ENCODE data around the gene FANCL. TPM values are rescaled to one million over a fixed set of nuclear protein-coding genes. Genes with fewer than 3 reads are reported as not detected.

FANCL gene
- total and polyA plus RNA-seq, 9 of the 15 experiments (the other 6 are each of a cell fraction or from before 2014, with no cell fraction given) = 36.7 to 120 (median 58.5) TPM

DNA sequence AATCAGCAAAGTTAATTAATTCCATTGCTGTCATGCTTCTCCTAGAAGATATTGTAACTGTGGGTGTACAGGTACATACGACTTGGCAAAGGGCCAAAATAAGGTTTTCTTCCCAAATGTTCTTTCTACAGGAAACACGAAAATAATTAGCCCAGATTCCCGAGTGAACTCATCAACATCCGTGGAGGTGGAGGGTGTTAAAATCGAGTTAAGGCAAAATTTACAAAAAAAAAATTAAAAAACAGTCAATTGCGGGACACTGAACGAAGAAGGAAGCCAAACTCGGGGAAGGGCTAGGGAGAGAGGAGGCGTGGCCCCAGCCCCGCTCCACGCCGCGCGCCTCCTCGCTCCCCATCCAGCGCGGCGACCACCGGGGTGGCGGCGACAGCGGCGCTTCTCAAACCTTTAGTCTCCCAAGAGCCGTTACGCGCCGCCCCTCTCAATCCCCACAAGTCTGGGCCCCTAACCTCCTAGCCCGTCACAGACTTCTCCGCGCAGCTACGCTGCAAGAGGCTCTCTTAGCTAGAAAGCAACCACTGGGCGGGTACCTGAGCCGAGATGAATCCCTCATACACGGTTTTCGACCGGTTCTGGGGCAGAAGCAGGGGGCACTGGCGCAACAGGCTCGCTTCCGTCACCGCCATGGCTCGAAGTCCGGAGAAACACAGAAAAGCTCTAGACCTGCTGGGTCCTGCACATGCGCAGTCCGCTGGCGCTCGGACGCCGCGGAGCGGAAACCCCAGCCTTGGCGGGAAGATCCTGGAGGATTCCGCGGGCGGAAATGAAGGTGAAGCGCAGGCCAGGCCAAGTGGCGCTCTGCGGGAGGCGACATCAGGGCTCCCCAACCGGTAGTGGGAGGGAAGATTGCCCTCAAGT lies at the start of gene FANCL (continued):
- TF ChIP-seq ARID4B (CRISPR knock-in tag; IDR thresholded peaks at IDR 0.05) = no peak
- peak; percentile 98 for TF ChIP-seq PHF8 (IDR thresholded peaks at IDR 0.05; ENCODE audit: borderline replicate concordance, low read length)
- TF ChIP-seq CBX2 (IDR thresholded peaks at IDR 0.05; ENCODE audit: insufficient read depth, low read length, poor library complexity, severe bottlenecking) = no peak
- TF ChIP-seq TCF3 (CRISPR knock-in tag; IDR thresholded peaks at IDR 0.05) = no peak
- no peak for TF ChIP-seq ZFPM2 (CRISPR knock-in tag; IDR thresholded peaks at IDR 0.05)
- TF ChIP-seq RAD51 (IDR thresholded peaks at IDR 0.05; ENCODE audit: borderline replicate concordance, low read depth) = no peak
- no peak for TF ChIP-seq ZBED1 (IDR thresholded peaks at IDR 0.05)
- TF ChIP-seq, protein P1, sequence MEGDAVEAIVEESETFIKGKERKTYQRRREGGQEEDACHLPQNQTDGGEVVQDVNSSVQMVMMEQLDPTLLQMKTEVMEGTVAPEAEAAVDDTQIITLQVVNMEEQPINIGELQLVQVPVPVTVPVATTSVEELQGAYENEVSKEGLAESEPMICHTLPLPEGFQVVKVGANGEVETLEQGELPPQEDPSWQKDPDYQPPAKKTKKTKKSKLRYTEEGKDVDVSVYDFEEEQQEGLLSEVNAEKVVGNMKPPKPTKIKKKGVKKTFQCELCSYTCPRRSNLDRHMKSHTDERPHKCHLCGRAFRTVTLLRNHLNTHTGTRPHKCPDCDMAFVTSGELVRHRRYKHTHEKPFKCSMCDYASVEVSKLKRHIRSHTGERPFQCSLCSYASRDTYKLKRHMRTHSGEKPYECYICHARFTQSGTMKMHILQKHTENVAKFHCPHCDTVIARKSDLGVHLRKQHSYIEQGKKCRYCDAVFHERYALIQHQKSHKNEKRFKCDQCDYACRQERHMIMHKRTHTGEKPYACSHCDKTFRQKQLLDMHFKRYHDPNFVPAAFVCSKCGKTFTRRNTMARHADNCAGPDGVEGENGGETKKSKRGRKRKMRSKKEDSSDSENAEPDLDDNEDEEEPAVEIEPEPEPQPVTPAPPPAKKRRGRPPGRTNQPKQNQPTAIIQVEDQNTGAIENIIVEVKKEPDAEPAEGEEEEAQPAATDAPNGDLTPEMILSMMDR (IDR thresholded peaks at IDR 0.05 in 2 of 3, conservative IDR thresholded peaks at IDR 0.05 in 1 of 3; ENCODE audit: insufficient read depth in 2 of 3, low read depth in 1 of 3, low read length in 3 of 3) = peak in 1 of 3 experiments; percentile 2; a peak in 1 of 6 replicates
- TF ChIP-seq CTBP1 (IDR thresholded peaks at IDR 0.05; ENCODE audit: borderline replicate concordance) = peak; percentile 88
- no peak for TF ChIP-seq GTF3C2 (IDR thresholded peaks at IDR 0.05; ENCODE audit: borderline replicate concordance, extremely low read depth, insufficient read length)
- TF ChIP-seq NR1H2 (CRISPR knock-in tag; IDR thresholded peaks at IDR 0.05) = no peak
- peak; percentile 97 for TF ChIP-seq L3MBTL2 (IDR thresholded peaks at IDR 0.05)
- TF ChIP-seq SP2 (IDR thresholded peaks at IDR 0.05; ENCODE audit: extremely low read depth, low read depth, low read length, poor library complexity, severe bottlenecking) = no peak

Measured in K562 (cell line).